CD8-positive, alpha-beta memory T cell (primary cell): ENCODE data around the gene FAT1. TPM values are rescaled to one million over a fixed set of nuclear protein-coding genes. Genes with fewer than 3 reads are reported as not detected.
A peak's percentile ranks its signal among the peaks of the same experiment; 100 is the strongest.

ENCODE experiments used
- CTCF ChIA-PET: fragments of 350-600 bp; sonication (Branson Sonifier 250); formaldehyde crosslinking; loops from one replicate; lab custom pipeline; 2021; ENCODE audit warnings: antibody characterized with exemption; lab: Charles Lee
- POLR2A ChIA-PET: fragments of 350-600 bp; sonication (Branson Sonifier 250); formaldehyde crosslinking; loops from one replicate; lab custom pipeline; 2021; ENCODE audit warnings: antibody characterized with exemption; lab: Charles Lee
- DNase-seq, 5 donors: peaks; one replicate each; pipeline versions ENCODE4 v3.0.0 to v3.0.0-alpha.2; 2020 to 2022; ENCODE audit warnings: mixed read lengths in 1 of 5
- H3K27ac ChIP-seq: one replicate; pipeline ENCODE4 v1.7.0; 2013; ENCODE audit warnings: low read depth, mild to moderate bottlenecking, low read length, moderate library complexity
- H3K27me3 ChIP-seq: 2 replicates; pipeline ENCODE4 v1.7.0; 2013; ENCODE audit warnings: low read length, mild to moderate bottlenecking; ENCODE audit not compliant: insufficient read depth, poor library complexity, severe bottlenecking
- H3K36me3 ChIP-seq: 2 replicates; pipeline ENCODE4 v1.7.0; 2013; ENCODE audit warnings: mild to moderate bottlenecking, low read length, moderate library complexity; ENCODE audit not compliant: insufficient read depth
- H3K4me1 ChIP-seq: 2 replicates; pipeline ENCODE4 v1.7.0; 2013; ENCODE audit warnings: mild to moderate bottlenecking, low read length, moderate library complexity; ENCODE audit not compliant: insufficient read depth
- H3K4me3 ChIP-seq: 2 replicates; pipeline ENCODE4 v1.7.0; 2013; ENCODE audit warnings: mild to moderate bottlenecking, low read length
- H3K9me3 ChIP-seq: 2 replicates; pipeline ENCODE4 v1.7.0; 2013; ENCODE audit warnings: mild to moderate bottlenecking, low read length
- H3K27ac Mint-ChIP-seq, 8 donors: one replicate each; pipeline ENCODE4 v1.8.0; 2020 to 2021; ENCODE audit warnings: mixed read lengths in 8 of 8, mild to moderate bottlenecking in 6 of 8, inconsistent platforms in 3 of 8, moderate library complexity in 3 of 8
- H3K27me3 Mint-ChIP-seq, 2 donors: one replicate each; pipeline ENCODE4 v1.8.0; 2020 to 2021; ENCODE audit warnings: mixed read lengths in 2 of 2, mild to moderate bottlenecking in 1 of 2, moderate library complexity in 1 of 2
- H3K36me3 Mint-ChIP-seq, 3 donors: one replicate each; pipeline ENCODE4 v1.8.0; 2020 to 2021; ENCODE audit warnings: mixed read lengths in 3 of 3, inconsistent platforms in 1 of 3, mild to moderate bottlenecking in 1 of 3
- H3K4me1 Mint-ChIP-seq, 3 donors: one replicate each; pipeline ENCODE4 v1.8.0; 2020 to 2021; ENCODE audit warnings: mixed read lengths in 3 of 3, inconsistent platforms in 1 of 3, mild to moderate bottlenecking in 1 of 3
- H3K4me3 Mint-ChIP-seq, 7 donors: one replicate each; pipeline ENCODE4 v1.8.0; 2020 to 2021; ENCODE audit warnings: mixed read lengths in 7 of 7, mild to moderate bottlenecking in 6 of 7, moderate library complexity in 4 of 7, inconsistent platforms in 2 of 7
- H3K9me3 Mint-ChIP-seq, 5 donors: one replicate each; pipeline ENCODE4 v1.8.0; 2020 to 2022; ENCODE audit warnings: mixed read lengths in 5 of 5, mild to moderate bottlenecking in 3 of 5, moderate library complexity in 2 of 5, inconsistent platforms in 1 of 5
- polyA plus RNA-seq: library from polyadenylated mRNA; unstranded; fragments of 300-500 nt; fragmentation: Illumina TruSeq; gene quantifications from one replicate; pipeline ENCODE4 v1.2.3, GENCODE V29; 2021
- total RNA-seq, 2 experiments: library from RNA; stranded (reverse); gene quantifications; one replicate each; pipeline ENCODE4 v1.2.3, GENCODE V29; 2021

Gene FAT1
- total and polyA plus RNA-seq, 3 experiments from 2014 or later: not detected

DNA sequence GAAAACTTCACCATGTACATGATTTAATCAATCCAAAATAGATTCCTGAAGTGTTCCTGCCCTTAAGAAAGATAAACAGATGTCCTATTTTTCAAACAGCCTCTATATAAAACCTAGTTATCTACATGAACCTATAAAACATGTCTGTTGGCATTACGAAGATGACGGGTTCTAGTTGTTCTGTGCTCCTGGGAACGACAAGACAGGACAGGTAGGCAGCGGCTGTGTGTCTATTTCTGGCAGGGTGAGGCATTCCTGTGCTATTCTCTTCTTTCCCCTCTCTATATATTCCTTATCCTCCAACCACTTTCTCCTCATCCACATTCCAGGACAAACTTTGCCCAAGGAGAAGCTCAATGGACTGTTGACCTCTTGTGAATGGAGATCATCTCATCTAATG, 6.1 kb downstream of the FAT1 start:
- Histone ChIP-seq H3K4me1 (no peaks in the 10 kb centered on the region), H3K4me3 (no peak overlapping the region), H3K9me3 (no peaks in the 10 kb centered on the region), H3K36me3 (no peaks in the 10 kb centered on the region), H3K27me3 (peaks cover 2% of the 10 kb centered on the region), H3K27ac (no peak overlapping the region)
- H3K27me3 Mint-ChIP-seq: peaks cover 6 to 15% of the 10 kb centered on the region in 2 donors
- H3K36me3 Mint-ChIP-seq: no peaks in the 10 kb centered on the region
- H3K4me1 Mint-ChIP-seq: peaks cover 0 to 1% (median 0%) of the 10 kb centered on the region in 3 donors
- ChIA-PET CTCF (no interaction called here), POLR2A (no interaction called here)
- no peak overlapping the region for H3K27ac Mint-ChIP-seq
- H3K9me3 Mint-ChIP-seq: peaks cover 14 to 24% (median 15%) of the 10 kb centered on the region in 5 donors
- no peak for DNase-seq
- no peak overlapping the region for H3K4me3 Mint-ChIP-seq

- H3K9me3 ChIP-seq: no peaks in the 10 kb centered on the region
- Mint-ChIP-seq H3K27me3 (no peaks in the 10 kb centered on the region), H3K9me3 (peaks cover 11 to 22% (median 14%) of the 10 kb centered on the region in 5 donors), H3K27ac (no peak overlapping the region), H3K4me3 (no peak overlapping the region), H3K4me1 (no peaks in the 10 kb centered on the region), H3K36me3 (no peaks in the 10 kb centered on the region)
- no peaks in the 10 kb centered on the region for H3K36me3 ChIP-seq
- no peak overlapping the region for H3K4me3 ChIP-seq
- POLR2A ChIA-PET: no interaction called here
- H3K27ac ChIP-seq: no peak overlapping the region
- CTCF ChIA-PET: interaction anchor here (1.2 kb wide), 1 partner anchor 14 kb away, joined by 3 read pairs; no protein-coding TSS in a partner anchor
- no peaks in the 10 kb centered on the region for H3K4me1 ChIP-seq
- H3K27me3 ChIP-seq: no peaks in the 10 kb centered on the region
- DNase-seq: no peak
These were observed 8.6 kb downstream of the FAT1 start for GRCh38 chr4:186715077-186715476.

DNA sequence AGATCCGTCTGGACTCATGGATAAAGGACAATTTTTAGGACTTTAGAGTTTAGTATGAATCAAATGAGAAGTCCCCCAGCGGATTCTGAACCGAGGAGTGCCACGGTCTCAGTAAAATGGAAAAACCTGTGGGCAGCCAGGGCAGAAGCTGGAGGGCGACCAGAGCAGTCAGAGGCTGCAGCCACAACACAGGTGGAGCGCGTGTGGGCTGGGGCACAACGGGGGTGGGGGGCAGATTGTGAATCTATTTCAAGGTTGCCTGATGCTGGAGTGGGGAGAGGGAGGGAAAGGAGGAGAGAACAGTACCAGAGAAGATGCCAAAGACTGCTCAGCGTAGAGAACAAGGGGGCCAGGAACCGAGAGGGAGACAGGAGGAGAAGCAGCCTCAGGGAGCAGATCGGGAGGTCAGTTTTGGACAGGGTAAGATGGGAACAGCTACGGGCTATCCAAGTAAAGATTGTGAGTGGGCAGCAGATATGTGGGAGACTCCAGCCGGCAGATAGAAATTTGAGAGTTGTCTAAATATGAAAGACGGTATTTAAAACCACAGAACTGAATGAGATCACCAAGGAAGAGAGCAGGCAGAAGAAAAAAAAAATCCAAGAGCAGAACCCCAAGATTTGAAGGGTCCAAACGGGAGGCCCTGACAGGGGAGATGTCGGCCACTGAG, 9.5 kb downstream of the FAT1 start:
- no peaks in the 10 kb centered on the region for H3K27me3 Mint-ChIP-seq
- Histone ChIP-seq H3K4me1 (no peaks in the 10 kb centered on the region), H3K36me3 (no peaks in the 10 kb centered on the region), H3K27me3 (no peaks in the 10 kb centered on the region), H3K9me3 (no peaks in the 10 kb centered on the region), H3K27ac (no peak overlapping the region), H3K4me3 (no peak overlapping the region)
- ChIA-PET CTCF (interaction anchor here (1.2 kb wide), 1 partner anchor 13 kb away, joined by 3 read pairs; no protein-coding TSS in a partner anchor), POLR2A (no interaction called here)
- H3K9me3 Mint-ChIP-seq: peaks cover 11 to 22% (median 14%) of the 10 kb centered on the region in 5 donors
- no peak overlapping the region for H3K27ac Mint-ChIP-seq
- no peaks in the 10 kb centered on the region for H3K4me1 Mint-ChIP-seq
- no peaks in the 10 kb centered on the region for H3K36me3 Mint-ChIP-seq
- H3K4me3 Mint-ChIP-seq: no peak overlapping the region
- no peak for DNase-seq

DNA sequence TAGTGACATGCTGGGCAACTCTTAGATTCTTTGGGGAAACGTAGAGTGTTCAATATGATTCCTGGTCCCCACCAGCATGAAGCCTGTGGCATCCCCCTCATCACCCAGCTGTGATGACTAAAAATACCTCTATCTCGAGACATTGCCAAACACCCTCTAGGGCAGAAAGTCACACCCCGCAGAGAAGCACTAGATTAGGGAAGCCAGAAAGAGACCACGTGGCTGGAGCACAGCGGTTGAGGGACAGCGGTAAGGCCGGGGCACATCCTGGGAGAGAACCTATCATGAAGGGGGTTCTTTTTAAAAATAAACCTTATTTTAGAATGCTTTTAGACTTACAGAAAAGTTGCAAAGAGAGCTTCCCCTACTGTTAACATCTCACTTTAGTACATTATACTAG, 11.0 kb downstream of the FAT1 start:
- no peak overlapping the region for H3K4me3 Mint-ChIP-seq
- H3K27me3 ChIP-seq: no peaks in the 10 kb centered on the region
- ChIA-PET POLR2A (no interaction called here), CTCF (no interaction called here)
- no peak overlapping the region for H3K27ac Mint-ChIP-seq
- H3K4me3 ChIP-seq: no peak overlapping the region
- H3K9me3 Mint-ChIP-seq: peaks cover 7 to 21% (median 8%) of the 10 kb centered on the region in 5 donors
- no peaks in the 10 kb centered on the region for H3K36me3 Mint-ChIP-seq
- H3K4me1 ChIP-seq: no peaks in the 10 kb centered on the region
- H3K4me1 Mint-ChIP-seq: no peaks in the 10 kb centered on the region
- no peaks in the 10 kb centered on the region for H3K36me3 ChIP-seq
- no peaks in the 10 kb centered on the region for H3K9me3 ChIP-seq
- H3K27ac ChIP-seq: no peak overlapping the region
- DNase-seq: no peak
- no peaks in the 10 kb centered on the region for H3K27me3 Mint-ChIP-seq

- Mint-ChIP-seq H3K4me3 (no peak overlapping the region), H3K9me3 (peaks cover 0 to 11% (median 8%) of the 10 kb centered on the region in 5 donors), H3K27ac (peak overlapping the region in 1 of 8 donors; percentile 27), H3K27me3 (no peaks in the 10 kb centered on the region), H3K36me3 (peaks cover 0 to 1% (median 0%) of the 10 kb centered on the region in 3 donors), H3K4me1 (no peaks in the 10 kb centered on the region)
- Histone ChIP-seq H3K9me3 (no peaks in the 10 kb centered on the region), H3K4me1 (no peaks in the 10 kb centered on the region), H3K27ac (no peak overlapping the region), H3K36me3 (no peaks in the 10 kb centered on the region), H3K4me3 (no peak overlapping the region), H3K27me3 (no peaks in the 10 kb centered on the region)
- ChIA-PET CTCF (no interaction called here), POLR2A (no interaction called here)
- DNase-seq: no peak
These were observed 13.0 kb downstream of the FAT1 start for GRCh38 chr4:186710521-186711119.

DNA sequence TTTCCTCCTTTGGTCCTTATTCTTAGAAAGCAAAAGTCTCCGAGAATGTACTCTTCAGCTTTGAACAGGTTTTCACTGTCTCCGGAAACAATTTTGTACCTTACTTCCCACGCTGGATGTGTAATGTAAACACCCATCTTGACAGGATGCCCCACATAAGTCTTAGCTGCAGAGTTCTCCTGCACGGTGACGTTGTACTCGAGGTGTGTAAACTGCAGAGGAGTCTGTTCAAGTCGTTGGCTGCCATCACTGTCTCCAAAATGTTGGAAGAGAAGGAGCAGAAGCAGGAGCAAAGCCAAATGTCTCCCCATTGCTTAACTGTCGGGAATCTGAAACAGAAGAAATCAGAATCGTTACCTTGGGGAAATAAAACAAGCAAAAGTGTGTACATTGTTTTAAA, 14.1 kb downstream of the FAT1 start:
- Mint-ChIP-seq H3K27me3 (no peaks in the 10 kb centered on the region), H3K36me3 (peaks cover 0 to 1% (median 0%) of the 10 kb centered on the region in 3 donors), H3K4me3 (peak overlapping the region in 1 of 7 donors; percentile 3), H3K27ac (no peak overlapping the region), H3K4me1 (no peaks in the 10 kb centered on the region), H3K9me3 (peaks cover 0 to 11% (median 8%) of the 10 kb centered on the region in 5 donors)
- no peak for DNase-seq
- Histone ChIP-seq H3K4me1 (no peaks in the 10 kb centered on the region), H3K9me3 (no peaks in the 10 kb centered on the region), H3K27ac (no peak overlapping the region), H3K36me3 (no peaks in the 10 kb centered on the region), H3K27me3 (no peaks in the 10 kb centered on the region), H3K4me3 (no peak overlapping the region)
- POLR2A ChIA-PET: no interaction called here
- CTCF ChIA-PET: no interaction called here

DNA sequence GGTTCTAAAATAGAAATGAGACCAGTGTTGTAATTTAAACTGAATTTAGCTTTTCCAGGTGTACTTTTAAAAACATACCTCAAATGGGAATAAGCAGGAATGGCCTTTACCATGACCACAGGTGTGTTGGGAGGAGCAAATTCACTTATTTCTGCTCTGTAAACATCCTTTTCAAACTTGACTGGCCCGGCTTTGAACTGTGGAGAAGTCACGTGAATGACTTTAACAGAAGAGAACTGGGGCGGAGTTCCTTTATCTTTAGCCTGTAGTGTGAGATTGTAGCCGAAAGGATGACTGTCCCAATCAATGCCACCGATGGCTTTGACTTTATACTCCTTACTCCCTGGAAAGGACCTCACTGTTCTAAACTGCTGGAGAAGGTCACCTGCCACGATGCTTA, 15.1 kb downstream of the FAT1 start:
- H3K4me3 ChIP-seq: no peak overlapping the region
- no peaks in the 10 kb centered on the region for H3K27me3 ChIP-seq
- Mint-ChIP-seq H3K4me3 (no peak overlapping the region), H3K27me3 (no peaks in the 10 kb centered on the region), H3K4me1 (no peaks in the 10 kb centered on the region), H3K27ac (no peak overlapping the region), H3K36me3 (peaks cover 0 to 1% (median 0%) of the 10 kb centered on the region in 3 donors), H3K9me3 (peaks cover 0 to 11% (median 7%) of the 10 kb centered on the region in 5 donors)
- CTCF ChIA-PET: no interaction called here
- H3K4me1 ChIP-seq: no peaks in the 10 kb centered on the region
- no peaks in the 10 kb centered on the region for H3K36me3 ChIP-seq
- no peaks in the 10 kb centered on the region for H3K9me3 ChIP-seq
- POLR2A ChIA-PET: no interaction called here
- DNase-seq: no peak
- no peak overlapping the region for H3K27ac ChIP-seq

GRCh38 chr4:186707996-186708395, 15.7 kb downstream of the FAT1 start:
- H3K9me3 ChIP-seq: no peaks in the 10 kb centered on the region
- no peak overlapping the region for H3K4me3 ChIP-seq
- Mint-ChIP-seq H3K36me3 (peaks cover 0 to 1% (median 0%) of the 10 kb centered on the region in 3 donors), H3K4me1 (no peaks in the 10 kb centered on the region), H3K4me3 (no peak overlapping the region), H3K9me3 (peaks cover 0 to 8% (median 7%) of the 10 kb centered on the region in 5 donors), H3K27ac (no peak overlapping the region), H3K27me3 (no peaks in the 10 kb centered on the region)
- CTCF ChIA-PET: no interaction called here
- no peak for DNase-seq
- H3K27me3 ChIP-seq: no peaks in the 10 kb centered on the region
- no peak overlapping the region for H3K27ac ChIP-seq
- H3K36me3 ChIP-seq: no peaks in the 10 kb centered on the region
- POLR2A ChIA-PET: no interaction called here
- H3K4me1 ChIP-seq: no peaks in the 10 kb centered on the region
